Heart left ventricle (tissue), 16 donors: ENCODE measurements around the gene ABCB9. TPM values are rescaled to one million over a fixed set of nuclear protein-coding genes. Genes with fewer than 3 reads are reported as not detected.

Experiments
- ATAC-seq, 4 donors: fragments of 200-7000 bp; cut with Tn5 transposase; one replicate each; pipeline ENCODE4 v1.9.1; 2020 to 2022; ENCODE audit warnings: moderate library complexity in 4 of 4, mild to moderate bottlenecking in 3 of 4, moderate number of reproducible peaks in 1 of 4
- DNase-seq, 5 donors: peaks; one replicate each; pipeline ENCODE4 v3.0.0-alpha.2; 2020
- H3K27ac ChIP-seq, 12 donors: fragments of 200-600 bp; sonication (generic) in 4 of 12; one replicate each; pipeline versions ENCODE4 v1.5.0 to v1.8.0; 2016 to 2022; ENCODE audit warnings: mild to moderate bottlenecking in 2 of 12
- H3K27me3 ChIP-seq, 9 donors: fragments of 200-600 bp; sonication (generic) in 2 of 9; one replicate each; pipeline versions ENCODE4 v1.5.1 to v1.8.0; 2016 to 2022; ENCODE audit warnings: mild to moderate bottlenecking in 3 of 9
- H3K36me3 ChIP-seq, 9 donors: fragments of 200-600 bp; sonication (generic) in 2 of 9; one replicate each; pipeline versions ENCODE4 v1.5.0 to v1.8.0; 2018 to 2022; ENCODE audit warnings: mild to moderate bottlenecking in 2 of 9
- H3K4me1 ChIP-seq, 12 donors: fragments of 200-600 bp; sonication (generic) in 4 of 12; one replicate each; pipeline versions ENCODE4 v1.5.0 to v1.8.0; 2016 to 2022; ENCODE audit warnings: mild to moderate bottlenecking in 3 of 12
- H3K4me3 ChIP-seq, 12 donors: fragments of 200-600 bp; sonication (generic) in 4 of 12; one replicate each; pipeline versions ENCODE4 v1.5.0 to v1.8.0; 2017 to 2022; ENCODE audit warnings: mild to moderate bottlenecking in 9 of 12, moderate library complexity in 4 of 12
- H3K9me3 ChIP-seq, 12 donors: fragments of 200-600 bp; sonication (generic) in 4 of 12; one replicate each; pipeline versions ENCODE4 v1.5.0 to v1.8.0; 2016 to 2022; ENCODE audit warnings: mild to moderate bottlenecking in 1 of 12
- CTCF ChIP-seq, 12 donors: fragments of 200-600 bp; sonication (generic) in 4 of 12; IDR thresholded peaks; one replicate each; pipeline versions ENCODE4 v1.5.0 to v1.8.0; 2018 to 2022; ENCODE audit warnings: antibody characterized with exemption in 12 of 12, mild to moderate bottlenecking in 5 of 12
- POLR2A ChIP-seq, 2 donors: fragments of 450-650 bp; IDR thresholded peaks; one replicate each; pipeline ENCODE4 v1.6.1; 2017; ENCODE audit warnings: antibody characterized with exemption in 2 of 2, mild to moderate bottlenecking in 2 of 2, moderate library complexity in 2 of 2
- WGBS, 4 donors: extraction: QIAGEN DNeasy Blood & Tissue Kit in 2 of 4; methylation state at CpG; one replicate each; pipeline versions ENCODE4 v1.1.5 to v1.1.7; 2013 to 2018; 5-methylcytosine and 5-hydroxymethylcytosine counted together
- intact Hi-C, 10 donors: fragments of 100-400 bp; cut with DNase I; formaldehyde crosslinking; loops; one replicate each; pipeline versions ENCODE4 v1.11.1 to v1.14.2; 2022
- polyA plus RNA-seq, 2 donors: library from polyadenylated mRNA; stranded (reverse); fragments of 200-250 nt; gene quantifications; one replicate each; pipeline ENCODE4 v1.2.3, GENCODE V29; 2013
- total RNA-seq, 9 donors: library from RNA; depleted of rRNA in 2 of 9; stranded (reverse); fragments of >200 nt in 2 of 9; fragmentation: NEBNext Ultra II Directional in 3 of 9; extraction: Animal tissue kit (Norgen Biotek cat#: 25700) in 3 of 9; gene quantifications; one replicate each; pipeline versions ENCODE4 v1.1.0 to v1.2.4, GENCODE V29; 2016 to 2023
- donor health status: ischemic (EF 13 %, LVEDD 7.1; RV severe dilation, severe dysfunction).
- donor health status: healthy with polysubstance abuse.
- donor health status: DM: no; HTN: yes; CAD: no.
- donor health status: DM: no; HTN: no; CAD: no.
- donor health status: ischemic (EF 25% LVEDD 6.9; RV normal size, moderate dysfunction).
- donor health status: ischemic (EF 25% LVEDD 5.7; RV mildly dilated, moderate dysfunction).
- donor health status: healthy.
- donor health status: DM: yes; HTN: yes; CAD: no.
- donor health status: ischemic (EF 35%, LVEDD 5.7; RV mildly dilated, moderate dysfunction).
- donor health status: nonischemic (EF 11% LVEDD 7.7; RV severe dilation, severe dysfunction).
- donor health status: DM: yes; HTN: yes; CAD: no.
- donor health status: PGD.
- donor health status: ischemic (EF 29% LVEDD 5.4; RV normal size, mild dysfunction).
- donor health status: nonischemic (EF 23%, LVEDD 6.1; RV moderate dilation, normal function).

Gene ABCB9
- total and polyA plus RNA-seq, 11 donors: 3.1 to 8.6 (median 4.6) TPM

DNA sequence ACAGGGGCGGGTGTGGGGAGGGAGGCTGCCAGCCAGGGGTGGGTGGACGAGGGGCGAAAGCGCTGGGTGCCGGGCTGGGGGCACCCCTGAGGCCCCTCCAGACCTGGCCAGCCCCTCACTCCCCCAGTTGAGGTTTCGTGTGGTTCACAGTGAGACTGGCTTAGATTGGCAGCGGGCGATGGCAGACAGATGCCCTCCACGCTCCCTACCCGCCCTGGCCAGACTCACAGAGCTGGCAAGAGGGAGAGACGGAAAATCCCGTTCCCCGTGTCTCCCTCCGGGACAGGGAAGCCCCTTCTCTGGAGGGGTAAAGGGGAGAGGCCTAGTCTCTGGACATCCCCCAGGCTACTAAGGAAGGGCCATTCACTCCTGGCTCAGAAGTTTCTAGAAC is 37.1 kb downstream of the ABCB9 start:
- no peak for DNase-seq
- peaks cover 0 to 27% (median 6%) of the 10 kb centered on the region in 9 donors for H3K36me3 ChIP-seq
- no peak overlapping the region for H3K27ac ChIP-seq
- TF ChIP-seq POLR2A (IDR thresholded peaks at IDR 0.05) (no peak), CTCF (IDR thresholded peaks at IDR 0.05) (no peak)
- H3K27me3 ChIP-seq: no peaks in the 10 kb centered on the region
- ATAC-seq: no peak
- WGBS, 4 donors: 87 to 100% (median 93%) methylated on average over 1 to 14 of the region's 14 CpGs
- H3K9me3 ChIP-seq: no peaks in the 10 kb centered on the region
- H3K4me3 ChIP-seq: no peak overlapping the region
- intact Hi-C loops: no loop called here
- H3K4me1 ChIP-seq: no peaks in the 10 kb centered on the region

DNA sequence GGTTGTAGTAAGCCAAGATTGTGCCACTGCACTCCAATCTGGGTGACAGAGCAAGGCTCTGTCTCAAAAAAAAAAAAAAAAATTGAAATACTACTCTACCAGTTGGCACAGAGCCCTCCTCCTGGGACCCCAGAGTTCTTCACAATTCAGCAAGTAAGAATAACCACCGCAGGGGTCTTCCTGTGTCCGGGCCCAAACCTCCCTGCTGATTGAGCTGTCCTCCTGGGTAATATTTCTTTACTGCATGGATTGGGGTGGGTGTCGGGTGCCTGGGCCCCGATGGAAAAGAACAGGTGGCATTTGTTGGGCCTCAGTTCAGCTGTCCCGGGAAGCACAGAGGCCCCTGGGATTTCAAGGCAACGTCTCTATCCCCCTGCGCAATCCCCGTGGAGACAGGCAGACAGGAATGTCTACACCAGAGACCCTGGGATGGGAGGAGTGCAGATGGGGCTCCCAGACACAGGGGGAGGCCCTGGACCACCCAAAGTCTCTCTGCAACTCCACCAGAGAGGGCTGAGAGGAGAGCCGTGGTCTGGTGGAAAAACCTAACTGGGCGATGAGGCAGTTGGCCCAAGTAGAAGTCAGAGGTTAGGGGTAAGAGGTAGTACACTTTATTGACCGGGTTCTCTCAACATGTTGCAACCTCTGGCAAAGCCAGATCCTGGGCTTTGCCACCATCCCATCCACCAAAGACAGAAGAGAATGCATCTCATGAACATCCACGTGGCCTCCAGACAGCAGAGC is 37.7 kb downstream of the ABCB9 start:
- 84 to 86% (median 86%) methylated on average over 9 to 12 of the region's 12 CpGs for WGBS, 4 donors
- no peak for TF ChIP-seq POLR2A (IDR thresholded peaks at IDR 0.05)
- TF ChIP-seq CTCF (IDR thresholded peaks at IDR 0.05): no peak
- intact Hi-C loops: no loop called here
- no peak for DNase-seq
- Histone ChIP-seq H3K27ac (no peak overlapping the region), H3K9me3 (no peaks in the 10 kb centered on the region), H3K36me3 (peaks cover 0 to 25% (median 6%) of the 10 kb centered on the region in 9 donors), H3K4me3 (no peak overlapping the region), H3K27me3 (no peaks in the 10 kb centered on the region), H3K4me1 (no peaks in the 10 kb centered on the region)
- ATAC-seq: no peak

DNA sequence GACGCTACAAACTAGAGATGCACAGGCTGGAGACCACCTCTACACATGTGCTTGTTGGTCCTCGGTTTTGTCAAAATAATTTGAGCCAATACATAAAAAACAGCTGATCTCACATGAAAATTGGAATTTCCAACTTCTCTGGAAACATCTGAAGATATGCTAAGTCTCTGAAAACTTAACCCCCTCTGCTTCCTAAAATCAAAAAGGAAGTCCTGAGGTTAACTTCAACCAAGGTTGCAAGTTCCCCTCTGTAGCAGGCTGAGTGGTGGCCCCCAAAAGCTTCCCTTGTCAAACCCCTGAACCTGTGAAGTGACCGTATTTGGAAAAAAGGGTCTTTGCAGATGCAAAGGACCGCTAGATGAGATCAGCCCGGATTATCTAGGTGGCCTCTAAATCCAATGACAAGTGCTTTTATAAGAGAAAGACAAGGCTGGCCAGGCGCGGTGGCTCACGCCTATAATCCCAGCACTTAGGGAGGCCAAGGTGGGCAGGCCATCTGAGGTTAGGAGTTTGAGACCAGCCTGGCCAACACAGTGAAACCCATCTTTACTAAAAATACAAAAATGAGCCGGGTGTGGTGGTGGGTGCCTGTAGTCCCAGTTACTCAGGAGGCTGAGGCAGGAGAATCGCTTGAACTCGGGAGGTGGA is 38.4 kb downstream of the ABCB9 start:
- ATAC-seq: no peak
- no peaks in the 10 kb centered on the region for H3K9me3 ChIP-seq
- H3K4me3 ChIP-seq: no peak overlapping the region
- TF ChIP-seq POLR2A (IDR thresholded peaks at IDR 0.05) (no peak), CTCF (IDR thresholded peaks at IDR 0.05) (no peak)
- WGBS, 4 donors: 88 to 93% (median 92%) methylated on average over 11 of the region's 11 CpGs
- H3K27me3 ChIP-seq: no peaks in the 10 kb centered on the region
- no peaks in the 10 kb centered on the region for H3K4me1 ChIP-seq
- intact Hi-C loops: no loop called here
- H3K36me3 ChIP-seq: peaks cover 0 to 24% (median 5%) of the 10 kb centered on the region in 9 donors
- no peak overlapping the region for H3K27ac ChIP-seq
- DNase-seq: no peak

DNA sequence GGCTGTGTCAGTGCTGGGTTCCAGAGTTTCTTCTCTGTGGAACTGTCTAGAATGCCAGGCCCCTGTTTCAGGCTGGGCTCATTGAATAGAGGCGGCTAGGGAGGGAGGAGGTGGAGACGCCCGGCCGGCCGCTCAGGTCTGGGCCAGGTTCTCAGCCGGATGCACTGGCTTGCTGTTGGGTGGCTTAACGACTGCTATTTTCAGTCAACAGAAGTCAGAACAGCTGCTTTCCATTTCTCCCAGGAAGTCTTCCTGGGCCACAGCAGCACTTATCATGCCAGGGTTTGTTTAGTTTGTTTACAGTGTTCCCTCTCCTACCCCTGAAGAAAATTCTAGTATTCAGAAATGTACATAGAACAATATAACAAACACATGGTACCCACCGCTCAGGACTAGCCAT is 44.3 kb downstream of the ABCB9 start:
- WGBS, 4 donors: 83 to 90% (median 88%) methylated on average over 3 to 8 of the region's 8 CpGs
- ATAC-seq: no peak

More for the DNA sequence above, 44.3 kb downstream of the ABCB9 start:
- intact Hi-C loops: no loop called here
- Histone ChIP-seq H3K9me3 (no peaks in the 10 kb centered on the region), H3K27me3 (no peaks in the 10 kb centered on the region), H3K4me1 (peaks cover 3 to 17% (median 15%) of the 10 kb centered on the region in 12 donors), H3K36me3 (peaks cover 0 to 8% (median 0%) of the 10 kb centered on the region in 9 donors), H3K27ac (no peak overlapping the region), H3K4me3 (no peak overlapping the region)
- TF ChIP-seq POLR2A (IDR thresholded peaks at IDR 0.05): no peak
- no peak for TF ChIP-seq CTCF (IDR thresholded peaks at IDR 0.05)
- no peak for DNase-seq
